GM12874 (cell line): Measurements from ENCODE around the gene TCF19.

Experiments used
- CTCF ChIP-seq: IDR thresholded peaks from 2 replicates; pipeline ENCODE4 v1.5.1; 2011; ENCODE audit warnings: low read depth, mild to moderate bottlenecking, control low read depth, low read length, moderate library complexity; ENCODE audit not compliant: insufficient read depth

Gene TCF19

GRCh38 chr6:31173406-31173805 lies 15.0 kb downstream of the TCF19 start:
- no peak for TF ChIP-seq CTCF

- TF ChIP-seq CTCF = no peak
These were observed 16.0 kb downstream of the TCF19 start for GRCh38 chr6:31174378-31174777.

- no peak for TF ChIP-seq CTCF
These were observed 17.6 kb downstream of the TCF19 start for GRCh38 chr6:31175971-31176370.

GRCh38 chr6:31178143-31179041 lies 20.0 kb downstream of the TCF19 start:
- TF ChIP-seq CTCF = no peak

GRCh38 chr6:31179042-31179386 lies 20.6 kb downstream of the TCF19 start:
- no peak for TF ChIP-seq CTCF

- no peak for TF ChIP-seq CTCF
These were observed 21.5 kb downstream of the TCF19 start for GRCh38 chr6:31179896-31180295.

GRCh38 chr6:31180500-31180899 lies 22.1 kb downstream of the TCF19 start:
- no peak for TF ChIP-seq CTCF
